ENCODE results near the gene SLC37A2. TPM values are rescaled to one million over a fixed set of nuclear protein-coding genes. Genes with fewer than 3 reads are reported as not detected.
"Not testable (repeated sequence)": the region's sequence is repeated elsewhere in the genome, so short reads cannot be mapped to it uniquely, and the experiment has no call there.

SLC37A2 gene
- total and polyA plus RNA-seq, 12 donors: 15.3 to 389 (median 173) TPM

DNA sequence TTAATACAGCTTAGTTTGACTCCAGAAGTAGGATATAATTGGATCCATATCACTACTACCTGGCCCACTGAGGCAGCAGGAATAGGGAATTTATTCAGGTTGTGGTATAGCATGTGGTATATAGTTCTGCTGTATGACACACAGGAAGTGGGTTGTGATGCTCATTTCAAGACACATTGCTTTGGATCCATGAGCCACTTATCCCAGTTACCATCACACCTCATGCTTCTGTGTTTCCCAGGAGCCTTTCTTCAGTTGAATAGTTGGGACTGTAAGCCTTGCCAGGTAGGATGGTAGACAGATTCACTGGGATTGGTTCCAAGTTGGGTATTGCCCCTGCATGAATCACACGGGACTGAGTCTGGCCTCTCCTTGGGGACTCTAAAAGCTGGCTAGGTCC is 9.9 kb upstream of the SLC37A2 start:
- Histone ChIP-seq H3K27me3 (no peaks in the 10 kb centered on the region), H3K9me3 (replicated peaks in 1 of 3) (no peaks in the 10 kb centered on the region), H3K4me1 (replicated peaks in 1 of 2) (no peaks in the 10 kb centered on the region), H3K36me3 (replicated peaks in 1 of 2) (no peaks in the 10 kb centered on the region), H3K27ac (no peak overlapping the region), H3K4me3 (no peak overlapping the region)
- DNase-seq: no peak
- WGBS, 4 donors: 57 to 89% (median 80%) methylated on average over 1 of the region's 1 CpG; no CpG with 5 or more reads in 1 of the 4 donors
- intact Hi-C loops (cut with DNase I): no loop called here
- TF ChIP-seq POLR2A (IDR thresholded peaks at IDR 0.05): no peak
- TF ChIP-seq, protein P1, sequence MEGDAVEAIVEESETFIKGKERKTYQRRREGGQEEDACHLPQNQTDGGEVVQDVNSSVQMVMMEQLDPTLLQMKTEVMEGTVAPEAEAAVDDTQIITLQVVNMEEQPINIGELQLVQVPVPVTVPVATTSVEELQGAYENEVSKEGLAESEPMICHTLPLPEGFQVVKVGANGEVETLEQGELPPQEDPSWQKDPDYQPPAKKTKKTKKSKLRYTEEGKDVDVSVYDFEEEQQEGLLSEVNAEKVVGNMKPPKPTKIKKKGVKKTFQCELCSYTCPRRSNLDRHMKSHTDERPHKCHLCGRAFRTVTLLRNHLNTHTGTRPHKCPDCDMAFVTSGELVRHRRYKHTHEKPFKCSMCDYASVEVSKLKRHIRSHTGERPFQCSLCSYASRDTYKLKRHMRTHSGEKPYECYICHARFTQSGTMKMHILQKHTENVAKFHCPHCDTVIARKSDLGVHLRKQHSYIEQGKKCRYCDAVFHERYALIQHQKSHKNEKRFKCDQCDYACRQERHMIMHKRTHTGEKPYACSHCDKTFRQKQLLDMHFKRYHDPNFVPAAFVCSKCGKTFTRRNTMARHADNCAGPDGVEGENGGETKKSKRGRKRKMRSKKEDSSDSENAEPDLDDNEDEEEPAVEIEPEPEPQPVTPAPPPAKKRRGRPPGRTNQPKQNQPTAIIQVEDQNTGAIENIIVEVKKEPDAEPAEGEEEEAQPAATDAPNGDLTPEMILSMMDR (IDR thresholded peaks at IDR 0.05): no peak

GRCh38 chr11:125055107-125055715 is 7.9 kb upstream of the SLC37A2 start:
- no peaks in the 10 kb centered on the region for H3K27me3 ChIP-seq
- H3K4me1 ChIP-seq (replicated peaks in 1 of 2): no peaks in the 10 kb centered on the region
- no peaks in the 10 kb centered on the region for H3K36me3 ChIP-seq (replicated peaks in 1 of 2)
- H3K9me3 ChIP-seq (replicated peaks in 1 of 3): no peaks in the 10 kb centered on the region
- no peak overlapping the region for H3K27ac ChIP-seq
- no peak for DNase-seq
- intact Hi-C loops (cut with DNase I): no loop called here
- H3K4me3 ChIP-seq: no peak overlapping the region
- no peak for TF ChIP-seq POLR2A (IDR thresholded peaks at IDR 0.05)
- TF ChIP-seq, protein P1 (IDR thresholded peaks at IDR 0.05): no peak
- WGBS, 4 donors: 75 to 88% (median 82%) methylated on average over 2 of the region's 2 CpGs

DNA sequence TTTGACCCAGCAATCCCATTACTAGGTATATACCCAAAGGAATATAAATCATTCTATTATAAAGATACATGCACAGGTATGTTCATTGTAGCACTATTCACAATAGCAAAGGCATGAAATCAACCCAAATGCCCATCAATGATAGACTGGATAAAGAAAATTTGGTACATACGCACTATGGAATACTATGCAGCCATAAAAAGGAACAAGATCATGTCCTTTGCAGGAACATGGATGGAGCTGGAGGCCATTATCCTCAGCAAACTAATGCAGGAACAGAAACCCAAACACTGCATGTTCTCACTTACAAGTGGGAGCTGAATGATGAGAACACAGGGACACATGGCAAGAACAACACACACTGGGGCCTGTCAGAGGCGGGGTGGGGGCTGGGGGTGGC is 7.0 kb upstream of the SLC37A2 start:
- H3K27ac ChIP-seq; DNase-seq; intact Hi-C loops (cut with DNase I); H3K36me3 ChIP-seq (replicated peaks in 1 of 2); H3K27me3 ChIP-seq; H3K4me3 ChIP-seq; H3K4me1 ChIP-seq (replicated peaks in 1 of 2); H3K9me3 ChIP-seq (replicated peaks in 1 of 3): not testable (repeated sequence)
- WGBS, 4 donors: 93 to 100% (median 97%) methylated on average over 2 of the region's 2 CpGs

DNA sequence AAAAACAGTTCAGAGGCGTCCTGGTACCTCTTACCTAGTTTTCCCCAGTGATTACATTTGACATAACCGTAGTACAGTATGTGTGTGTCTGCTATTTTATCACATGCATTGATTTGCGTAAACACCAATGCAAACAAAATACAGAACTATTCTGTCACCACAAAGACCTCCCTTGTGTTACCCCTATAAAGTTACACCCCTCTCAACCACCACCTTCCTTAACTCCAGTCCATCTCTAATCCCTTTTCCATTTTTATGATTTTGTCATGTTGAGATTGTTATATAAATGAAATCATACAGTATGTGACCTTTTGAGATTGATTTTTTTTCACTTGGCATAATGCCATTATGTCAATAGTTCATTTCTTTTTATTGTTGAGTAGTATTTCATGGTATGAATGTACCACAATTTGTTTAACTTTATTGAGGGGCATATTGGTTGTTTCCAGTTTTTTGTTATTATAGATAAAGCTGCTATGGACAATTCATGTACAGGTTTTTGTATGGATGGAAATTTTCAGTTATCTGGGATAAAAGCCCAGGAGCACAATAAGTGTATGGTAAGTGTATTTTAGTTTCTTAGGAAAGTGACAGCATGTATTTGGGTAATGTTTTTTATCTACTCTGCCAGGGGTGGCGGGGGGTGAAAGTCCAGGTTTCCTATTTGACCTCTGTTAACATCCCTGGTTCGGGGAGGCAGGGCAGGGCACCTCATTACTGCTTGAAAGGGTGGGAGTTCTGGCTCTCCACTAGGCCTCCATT is 6.0 kb upstream of the SLC37A2 start:
- TF ChIP-seq, protein P1 (IDR thresholded peaks at IDR 0.05): no peak
- no peak for TF ChIP-seq POLR2A (IDR thresholded peaks at IDR 0.05)
- Histone ChIP-seq H3K4me3 (no peak overlapping the region), H3K27me3 (no peaks in the 10 kb centered on the region), H3K4me1 (replicated peaks in 1 of 2) (no peaks in the 10 kb centered on the region), H3K9me3 (replicated peaks in 1 of 3) (no peaks in the 10 kb centered on the region), H3K36me3 (replicated peaks in 1 of 2) (no peaks in the 10 kb centered on the region), H3K27ac (no peak overlapping the region)
- WGBS, 4 donors: 90 to 91% (median 91%) methylated on average over 5 of the region's 5 CpGs
- DNase-seq: no peak
- intact Hi-C loops (cut with DNase I): no loop called here

DNA sequence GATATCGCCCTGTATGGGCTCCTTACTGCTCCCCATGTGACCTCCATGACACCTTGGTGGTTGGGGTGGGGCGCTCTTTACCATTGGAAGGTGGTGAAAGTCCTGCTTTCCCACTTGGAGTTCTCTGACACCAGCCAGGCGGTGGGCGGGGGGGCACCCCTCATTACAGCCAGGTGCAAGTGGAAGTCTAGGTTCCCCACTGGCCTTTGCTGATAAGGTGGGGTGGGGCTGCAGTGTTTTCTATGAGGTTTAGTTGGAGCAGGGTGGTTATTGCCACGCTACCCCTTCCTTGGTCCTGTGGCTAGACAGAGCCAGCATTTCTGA is 5.5 kb upstream of the SLC37A2 start:
- no peaks in the 10 kb centered on the region for H3K36me3 ChIP-seq (replicated peaks in 1 of 2)
- no peaks in the 10 kb centered on the region for H3K27me3 ChIP-seq
- TF ChIP-seq POLR2A (IDR thresholded peaks at IDR 0.05): no peak
- TF ChIP-seq, protein P1 (IDR thresholded peaks at IDR 0.05): no peak
- H3K9me3 ChIP-seq (replicated peaks in 1 of 3): no peaks in the 10 kb centered on the region
- WGBS, 4 donors: 86 to 100% (median 96%) methylated on average over 2 to 5 of the region's 5 CpGs
- H3K4me1 ChIP-seq (replicated peaks in 1 of 2): no peaks in the 10 kb centered on the region
- DNase-seq: no peak
- H3K27ac ChIP-seq: no peak overlapping the region
- intact Hi-C loops (cut with DNase I): no loop called here
- H3K4me3 ChIP-seq: no peak overlapping the region
